ENCODE measurements around the gene GNAZ.

- TF ChIP-seq EZH2 (IDR thresholded peaks at IDR 0.05; ENCODE audit: insufficient read depth, poor library complexity, severe bottlenecking), result no peak
- TF ChIP-seq EZH2phosphoT487 (IDR thresholded peaks at IDR 0.05; ENCODE audit: insufficient read depth, low read depth), result no peak
Observed at GRCh38 chr22:23058481-23059283, 11.6 kb upstream of the GNAZ start.
